GM12878 (cell line): Measurements from ENCODE around the gene THAP11.

Experiments
- BACH1 ChIP-seq: fragments of 450-650 bp; IDR thresholded peaks from 2 replicates; pipeline ENCODE4 v1.6.1; 2017; ENCODE audit warnings: mild to moderate bottlenecking, borderline replicate concordance
- BHLHE40 ChIP-seq, 2 experiments: fragments of 450-650 bp in 1 of 2; IDR thresholded peaks; 2 replicates each; pipeline ENCODE4 v1.6.1; 2011 to 2017; ENCODE audit warnings: low read depth in 2 of 2, borderline replicate concordance in 1 of 2, improper control_type of control experiment in 1 of 2, low read length in 1 of 2, mild to moderate bottlenecking in 1 of 2
- CREB1 ChIP-seq: IDR thresholded peaks from 2 replicates; pipeline ENCODE4 v1.6.1; 2012; ENCODE audit warnings: low read depth, mild to moderate bottlenecking, inconsistent platforms
- EP300 ChIP-seq, 2 experiments: fragments of 150-350 bp in 1 of 2; IDR thresholded peaks; 2 replicates each; pipeline ENCODE4 v1.6.1; 2011 to 2012; ENCODE audit warnings: low read depth in 2 of 2, low read length in 2 of 2, borderline replicate concordance in 1 of 2, improper control_type of control experiment in 1 of 2, inconsistent platforms in 1 of 2; ENCODE audit not compliant: control insufficient read depth in 1 of 2
- HCFC1 ChIP-seq: fragments of 150-350 bp; IDR thresholded peaks from 2 replicates; pipeline ENCODE4 v1.6.1; 2014; ENCODE audit warnings: low read length
- KLF5 ChIP-seq: fragments of 450-650 bp; IDR thresholded peaks from 2 replicates; pipeline ENCODE4 v1.6.1; 2014; ENCODE audit warnings: mild to moderate bottlenecking; ENCODE audit not compliant: partially characterized antibody
- MYC ChIP-seq: IDR thresholded peaks from 2 replicates; pipeline ENCODE4 v1.6.1; 2011; ENCODE audit warnings: mild to moderate bottlenecking, low read length, moderate library complexity, inconsistent platforms; ENCODE audit not compliant: insufficient read depth, insufficient replicate concordance, insufficient read length, severe bottlenecking
- NFYB ChIP-seq: IDR thresholded peaks from 2 replicates; pipeline ENCODE4 v1.6.1; 2011; ENCODE audit warnings: low read depth, mild to moderate bottlenecking, low read length, improper control_type of control experiment, moderate library complexity; ENCODE audit not compliant: insufficient read depth
- POLR2AphosphoS2 ChIP-seq: IDR thresholded peaks from 2 replicates; pipeline ENCODE4 v1.6.1; 2011; ENCODE audit warnings: low read depth, mild to moderate bottlenecking, low read length, improper control_type of control experiment, moderate library complexity
- RAD21 ChIP-seq: IDR thresholded peaks from 2 replicates; pipeline ENCODE4 v1.6.1; 2011; ENCODE audit warnings: mild to moderate bottlenecking, low read depth, low read length, moderate library complexity; ENCODE audit not compliant: insufficient read depth
- ZNF274 ChIP-seq: IDR thresholded peaks from one replicate; pipeline ENCODE4 v1.8.0; 2011; ENCODE audit not compliant: insufficient read length, insufficient read depth
- TF ChIP-seq, protein P1 (sequence below), 3 experiments: IDR thresholded peaks in 2 of 3; conservative IDR thresholded peaks in 1 of 3; 2 replicates each; pipeline ENCODE4 v1.5.1; 2011; ENCODE audit warnings: low read depth in 3 of 3, low read length in 3 of 3, mild to moderate bottlenecking in 3 of 3, control low read depth in 2 of 3, moderate library complexity in 2 of 3, inconsistent platforms in 1 of 3, mixed read lengths in 1 of 3; ENCODE audit not compliant: control insufficient read depth in 2 of 3, insufficient read depth in 1 of 3; ENCODE audit errors: extremely low read depth in 1 of 3
- TF ChIP-seq, protein P2 (sequence below): IDR thresholded peaks from 2 replicates; pipeline ENCODE4 v1.6.1; 2011; ENCODE audit warnings: mild to moderate bottlenecking, low read depth, low read length, moderate library complexity; ENCODE audit not compliant: insufficient replicate concordance
- TF ChIP-seq, protein P3 (sequence below): IDR thresholded peaks from 2 replicates; pipeline ENCODE4 v1.6.1; 2011; ENCODE audit warnings: borderline replicate concordance, low read depth, mild to moderate bottlenecking, moderate library complexity, mixed read lengths, low read length; ENCODE audit not compliant: insufficient read depth; ENCODE audit errors: extremely low read length

DNA sequence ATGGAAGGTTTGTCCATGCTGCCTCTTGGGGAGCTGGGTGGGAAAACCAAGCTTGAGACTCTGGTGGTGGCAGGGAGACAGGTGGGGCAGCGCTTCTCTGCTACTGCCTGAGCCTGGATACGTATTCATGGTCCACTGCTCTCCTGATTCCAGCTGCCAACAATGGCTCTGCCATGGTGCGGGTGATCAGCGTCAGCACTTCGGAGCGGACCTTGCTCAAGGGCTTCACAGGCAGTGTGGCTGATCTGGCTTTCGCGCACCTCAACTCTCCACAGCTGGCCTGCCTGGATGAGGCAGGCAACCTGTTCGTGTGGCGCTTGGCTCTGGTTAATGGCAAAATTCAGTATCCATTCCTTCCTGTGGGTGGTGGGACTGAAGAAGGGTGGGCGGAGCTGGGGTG lies 34.9 kb downstream of the THAP11 start:
- TF ChIP-seq KLF5 = no peak
- no peak for TF ChIP-seq POLR2AphosphoS2
- TF ChIP-seq HCFC1 = no peak
- TF ChIP-seq, protein P1, sequence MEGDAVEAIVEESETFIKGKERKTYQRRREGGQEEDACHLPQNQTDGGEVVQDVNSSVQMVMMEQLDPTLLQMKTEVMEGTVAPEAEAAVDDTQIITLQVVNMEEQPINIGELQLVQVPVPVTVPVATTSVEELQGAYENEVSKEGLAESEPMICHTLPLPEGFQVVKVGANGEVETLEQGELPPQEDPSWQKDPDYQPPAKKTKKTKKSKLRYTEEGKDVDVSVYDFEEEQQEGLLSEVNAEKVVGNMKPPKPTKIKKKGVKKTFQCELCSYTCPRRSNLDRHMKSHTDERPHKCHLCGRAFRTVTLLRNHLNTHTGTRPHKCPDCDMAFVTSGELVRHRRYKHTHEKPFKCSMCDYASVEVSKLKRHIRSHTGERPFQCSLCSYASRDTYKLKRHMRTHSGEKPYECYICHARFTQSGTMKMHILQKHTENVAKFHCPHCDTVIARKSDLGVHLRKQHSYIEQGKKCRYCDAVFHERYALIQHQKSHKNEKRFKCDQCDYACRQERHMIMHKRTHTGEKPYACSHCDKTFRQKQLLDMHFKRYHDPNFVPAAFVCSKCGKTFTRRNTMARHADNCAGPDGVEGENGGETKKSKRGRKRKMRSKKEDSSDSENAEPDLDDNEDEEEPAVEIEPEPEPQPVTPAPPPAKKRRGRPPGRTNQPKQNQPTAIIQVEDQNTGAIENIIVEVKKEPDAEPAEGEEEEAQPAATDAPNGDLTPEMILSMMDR (IDR thresholded peaks at IDR 0.05 in 2 of 3, conservative IDR thresholded peaks at IDR 0.05 in 1 of 3; ENCODE audit: control insufficient read depth in 2 of 3, extremely low read depth in 1 of 3, insufficient read depth in 1 of 3, low read depth in 3 of 3, low read length in 3 of 3) = no peak
- TF ChIP-seq, protein P2, sequence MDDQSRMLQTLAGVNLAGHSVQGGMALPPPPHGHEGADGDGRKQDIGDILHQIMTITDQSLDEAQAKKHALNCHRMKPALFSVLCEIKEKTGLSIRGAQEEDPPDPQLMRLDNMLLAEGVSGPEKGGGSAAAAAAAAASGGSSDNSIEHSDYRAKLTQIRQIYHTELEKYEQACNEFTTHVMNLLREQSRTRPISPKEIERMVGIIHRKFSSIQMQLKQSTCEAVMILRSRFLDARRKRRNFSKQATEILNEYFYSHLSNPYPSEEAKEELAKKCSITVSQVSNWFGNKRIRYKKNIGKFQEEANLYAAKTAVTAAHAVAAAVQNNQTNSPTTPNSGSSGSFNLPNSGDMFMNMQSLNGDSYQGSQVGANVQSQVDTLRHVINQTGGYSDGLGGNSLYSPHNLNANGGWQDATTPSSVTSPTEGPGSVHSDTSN = no peak
- TF ChIP-seq BHLHE40 (IDR thresholded peaks at IDR 0.05; ENCODE audit: borderline replicate concordance in 1 of 2, low read depth in 2 of 2, low read length in 1 of 2) = no peak
- TF ChIP-seq ZNF274 = no peak
- TF ChIP-seq NFYB = no peak
- no peak for TF ChIP-seq MYC
- TF ChIP-seq RAD21 = no peak
- TF ChIP-seq, protein P3, sequence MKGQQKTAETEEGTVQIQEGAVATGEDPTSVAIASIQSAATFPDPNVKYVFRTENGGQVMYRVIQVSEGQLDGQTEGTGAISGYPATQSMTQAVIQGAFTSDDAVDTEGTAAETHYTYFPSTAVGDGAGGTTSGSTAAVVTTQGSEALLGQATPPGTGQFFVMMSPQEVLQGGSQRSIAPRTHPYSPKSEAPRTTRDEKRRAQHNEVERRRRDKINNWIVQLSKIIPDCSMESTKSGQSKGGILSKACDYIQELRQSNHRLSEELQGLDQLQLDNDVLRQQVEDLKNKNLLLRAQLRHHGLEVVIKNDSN = no peak
- no peak for TF ChIP-seq CREB1
- TF ChIP-seq EP300 (IDR thresholded peaks at IDR 0.05; ENCODE audit: borderline replicate concordance in 1 of 2, control insufficient read depth in 1 of 2, low read depth in 2 of 2, low read length in 2 of 2) = no peak
- no peak for TF ChIP-seq BACH1
